Ectodermal cell (in vitro differentiated cells): ENCODE measurements around the gene GSTA4.

Experiments used
- H3K27ac ChIP-seq: 2 replicates; pipeline ENCODE4 v1.7.0; 2013; ENCODE audit warnings: mild to moderate bottlenecking, low read depth, low read length; ENCODE audit not compliant: insufficient read depth, poor library complexity, severe bottlenecking
- H3K27me3 ChIP-seq: 2 replicates; pipeline ENCODE4 v1.7.0; 2013; ENCODE audit warnings: mild to moderate bottlenecking, low read length; ENCODE audit not compliant: insufficient read depth, control insufficient read depth, poor library complexity, severe bottlenecking
- H3K36me3 ChIP-seq: one replicate; pipeline ENCODE4 v1.7.0; 2013; ENCODE audit warnings: low read length; ENCODE audit not compliant: control insufficient read depth, insufficient read depth
- H3K4me1 ChIP-seq: one replicate; pipeline ENCODE4 v1.7.0; 2013; ENCODE audit warnings: low read length; ENCODE audit not compliant: control insufficient read depth, insufficient read depth
- H3K4me3 ChIP-seq: 2 replicates; pipeline ENCODE4 v1.7.0; 2013; ENCODE audit warnings: low read depth, low read length, control low read depth; ENCODE audit not compliant: insufficient read depth
- H3K9me3 ChIP-seq: 2 replicates; pipeline ENCODE4 v1.7.0; 2013; ENCODE audit warnings: mild to moderate bottlenecking, low read length, moderate library complexity; ENCODE audit not compliant: control insufficient read depth
- WGBS, 2 experiments: methylation state at CpG; one replicate each; pipeline ENCODE4 v1.1.7; 2013; ENCODE audit warnings: missing lambda C conversion rate in 2 of 2; 5-methylcytosine and 5-hydroxymethylcytosine counted together

The GSTA4 gene

GRCh38 chr6:52995913-52996645 is 995 bp upstream of the GSTA4 start:
- peaks cover 3% of the 10 kb centered on the region for H3K4me1 ChIP-seq
- H3K27me3 ChIP-seq = no peaks in the 10 kb centered on the region
- no peak overlapping the region for H3K4me3 ChIP-seq
- H3K27ac ChIP-seq = no peak overlapping the region
- 56 to 58% methylated on average over 19 to 20 of the region's 21 CpGs for WGBS, 2 experiments
- no peaks in the 10 kb centered on the region for H3K9me3 ChIP-seq
- H3K36me3 ChIP-seq = no peaks in the 10 kb centered on the region

GRCh38 chr6:52994839-52995088 is 320 bp downstream of the GSTA4 start:
- WGBS, 2 experiments = 0 to 1% methylated on average over 13 of the region's 13 CpGs
- Histone ChIP-seq H3K27me3 (no peaks in the 10 kb centered on the region), H3K36me3 (no peaks in the 10 kb centered on the region), H3K4me3 (peak overlapping the region; percentile 64), H3K9me3 (no peaks in the 10 kb centered on the region), H3K27ac (peak overlapping the region; percentile 99), H3K4me1 (peaks cover 3% of the 10 kb centered on the region)

GRCh38 chr6:52994031-52994838 is 849 bp downstream of the GSTA4 start:
- Histone ChIP-seq H3K36me3 (peaks cover 3% of the 10 kb centered on the region), H3K4me3 (peak overlapping the region; percentile 64), H3K27ac (peak overlapping the region; percentile 99), H3K4me1 (peaks cover 3% of the 10 kb centered on the region), H3K9me3 (no peaks in the 10 kb centered on the region), H3K27me3 (no peaks in the 10 kb centered on the region)
- WGBS, 2 experiments = 15% methylated on average over 31 to 32 of the region's 32 CpGs

GRCh38 chr6:52992980-52993920 is 1.8 kb downstream of the GSTA4 start:
- Histone ChIP-seq H3K9me3 (no peaks in the 10 kb centered on the region), H3K36me3 (peaks cover 3% of the 10 kb centered on the region), H3K27me3 (no peaks in the 10 kb centered on the region), H3K4me3 (peak overlapping the region; percentile 64), H3K4me1 (peaks cover 3% of the 10 kb centered on the region), H3K27ac (no peak overlapping the region)
- 86 to 90% methylated on average over 5 to 8 of the region's 8 CpGs for WGBS, 2 experiments

GRCh38 chr6:52990342-52990741 is 4.7 kb downstream of the GSTA4 start:
- WGBS, 2 experiments = 87 to 92% methylated on average over 2 of the region's 2 CpGs
- H3K4me3 ChIP-seq = no peak overlapping the region
- H3K9me3 ChIP-seq = no peaks in the 10 kb centered on the region
- peaks cover 5% of the 10 kb centered on the region for H3K36me3 ChIP-seq
- H3K27ac ChIP-seq = no peak overlapping the region
- H3K27me3 ChIP-seq = no peaks in the 10 kb centered on the region
- H3K4me1 ChIP-seq = peaks cover 3% of the 10 kb centered on the region

GRCh38 chr6:52985228-52985627 is 9.9 kb downstream of the GSTA4 start:
- 98 to 99% methylated on average over 4 of the region's 4 CpGs for WGBS, 2 experiments
- Histone ChIP-seq H3K27me3 (no peaks in the 10 kb centered on the region), H3K4me1 (no peaks in the 10 kb centered on the region), H3K4me3 (no peak overlapping the region), H3K36me3 (peaks cover 12% of the 10 kb centered on the region), H3K27ac (no peak overlapping the region), H3K9me3 (no peaks in the 10 kb centered on the region)

- Histone ChIP-seq H3K36me3 (peaks cover 10% of the 10 kb centered on the region), H3K4me3 (no peak overlapping the region)
- WGBS, 2 experiments = 92 to 97% methylated on average over 3 of the region's 3 CpGs
Measured at GRCh38 chr6:52984247-52984646, 10.8 kb downstream of the GSTA4 start.

GRCh38 chr6:52983159-52983848 is 11.8 kb downstream of the GSTA4 start:
- WGBS, 2 experiments = 90 to 95% methylated on average over 5 of the region's 5 CpGs
- peaks cover 10% of the 10 kb centered on the region for H3K36me3 ChIP-seq

More at GRCh38 chr6:52984247-52984646, 10.8 kb downstream of the GSTA4 start:
- H3K9me3 ChIP-seq = no peaks in the 10 kb centered on the region
- H3K27me3 ChIP-seq = no peaks in the 10 kb centered on the region
- H3K27ac ChIP-seq = no peak overlapping the region
- H3K4me1 ChIP-seq = no peaks in the 10 kb centered on the region

GRCh38 chr6:52982680-52983079 is 12.4 kb downstream of the GSTA4 start:
- no peak overlapping the region for H3K4me3 ChIP-seq
- no peaks in the 10 kb centered on the region for H3K9me3 ChIP-seq
- no peaks in the 10 kb centered on the region for H3K27me3 ChIP-seq
- H3K36me3 ChIP-seq = peaks cover 10% of the 10 kb centered on the region
- 92 to 99% methylated on average over 3 of the region's 3 CpGs for WGBS, 2 experiments
- no peaks in the 10 kb centered on the region for H3K4me1 ChIP-seq
- no peak overlapping the region for H3K27ac ChIP-seq

More at GRCh38 chr6:52983159-52983848, 11.8 kb downstream of the GSTA4 start:
- H3K27ac ChIP-seq = no peak overlapping the region
- no peaks in the 10 kb centered on the region for H3K9me3 ChIP-seq
- H3K4me3 ChIP-seq = no peak overlapping the region
- H3K27me3 ChIP-seq = no peaks in the 10 kb centered on the region
- H3K4me1 ChIP-seq = no peaks in the 10 kb centered on the region
